Panc1 (cell line): ENCODE data around the gene MAP3K20.

Experiments
- POLR2AphosphoS5 ChIP-seq: IDR thresholded peaks from 2 replicates; pipeline ENCODE4 v1.6.1; 2012; ENCODE audit warnings: mild to moderate bottlenecking, low read depth, low read length, moderate library complexity
- SIN3A ChIP-seq: IDR thresholded peaks from 2 replicates; pipeline ENCODE4 v1.6.1; 2012; ENCODE audit warnings: low read depth, mild to moderate bottlenecking, low read length, moderate library complexity, borderline replicate concordance; ENCODE audit not compliant: insufficient read depth
- TCF7L2 ChIP-seq: IDR thresholded peaks from 2 replicates; pipeline ENCODE4 v1.6.1; 2011; ENCODE audit warnings: mild to moderate bottlenecking, low read depth, low read length, inconsistent platforms
- TF ChIP-seq, protein P1 (sequence below): fragments of 450-650 bp; IDR thresholded peaks from 2 replicates; pipeline ENCODE4 v1.5.1; 2017; ENCODE audit warnings: mild to moderate bottlenecking
- TF ChIP-seq, protein P2 (sequence below), 2 experiments: IDR thresholded peaks; 2 replicates each; pipeline ENCODE4 v1.6.1; 2011 to 2012; ENCODE audit warnings: low read depth in 2 of 2, control low read depth in 1 of 2, low read length in 1 of 2, mild to moderate bottlenecking in 1 of 2, moderate library complexity in 1 of 2; ENCODE audit not compliant: insufficient read depth in 1 of 2

DNA sequence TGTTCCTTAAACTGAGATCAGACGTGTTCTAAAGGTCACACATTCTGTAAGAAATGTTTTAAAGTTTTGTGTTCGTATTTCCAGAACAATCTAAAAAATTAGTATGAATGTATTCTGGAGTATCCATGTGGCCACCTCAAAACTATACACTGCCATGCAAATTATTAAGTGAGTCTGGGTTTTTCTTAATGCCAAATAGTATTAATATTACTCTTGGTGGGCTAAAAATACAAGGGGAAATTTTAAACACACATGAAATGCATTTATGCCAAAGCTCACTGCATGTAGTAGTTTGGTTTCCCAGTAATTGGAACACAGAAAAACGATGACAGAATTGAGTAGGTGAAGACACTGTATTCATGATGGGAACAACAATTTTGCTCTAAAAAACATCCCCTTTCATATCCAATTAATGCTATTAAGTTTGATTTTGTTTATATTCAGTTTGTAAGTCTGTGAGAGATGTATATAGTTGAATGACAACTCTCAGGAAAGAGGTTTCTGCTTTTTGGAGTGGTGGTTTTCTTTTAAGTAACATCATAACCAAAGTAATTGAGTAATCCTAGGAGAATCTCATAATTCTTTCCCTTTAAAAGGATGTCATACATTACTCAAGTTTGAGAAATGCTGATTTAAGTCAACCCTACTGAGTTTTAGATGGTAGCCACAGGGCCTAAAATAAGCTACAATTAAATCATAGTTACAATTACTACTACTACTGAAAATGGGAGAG is 203.3 kb downstream of the MAP3K20 start:
- TF ChIP-seq, protein P1, sequence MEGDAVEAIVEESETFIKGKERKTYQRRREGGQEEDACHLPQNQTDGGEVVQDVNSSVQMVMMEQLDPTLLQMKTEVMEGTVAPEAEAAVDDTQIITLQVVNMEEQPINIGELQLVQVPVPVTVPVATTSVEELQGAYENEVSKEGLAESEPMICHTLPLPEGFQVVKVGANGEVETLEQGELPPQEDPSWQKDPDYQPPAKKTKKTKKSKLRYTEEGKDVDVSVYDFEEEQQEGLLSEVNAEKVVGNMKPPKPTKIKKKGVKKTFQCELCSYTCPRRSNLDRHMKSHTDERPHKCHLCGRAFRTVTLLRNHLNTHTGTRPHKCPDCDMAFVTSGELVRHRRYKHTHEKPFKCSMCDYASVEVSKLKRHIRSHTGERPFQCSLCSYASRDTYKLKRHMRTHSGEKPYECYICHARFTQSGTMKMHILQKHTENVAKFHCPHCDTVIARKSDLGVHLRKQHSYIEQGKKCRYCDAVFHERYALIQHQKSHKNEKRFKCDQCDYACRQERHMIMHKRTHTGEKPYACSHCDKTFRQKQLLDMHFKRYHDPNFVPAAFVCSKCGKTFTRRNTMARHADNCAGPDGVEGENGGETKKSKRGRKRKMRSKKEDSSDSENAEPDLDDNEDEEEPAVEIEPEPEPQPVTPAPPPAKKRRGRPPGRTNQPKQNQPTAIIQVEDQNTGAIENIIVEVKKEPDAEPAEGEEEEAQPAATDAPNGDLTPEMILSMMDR: no peak
- TF ChIP-seq POLR2AphosphoS5 (no peak), TCF7L2 (no peak), SIN3A (no peak)
- TF ChIP-seq, protein P2, sequence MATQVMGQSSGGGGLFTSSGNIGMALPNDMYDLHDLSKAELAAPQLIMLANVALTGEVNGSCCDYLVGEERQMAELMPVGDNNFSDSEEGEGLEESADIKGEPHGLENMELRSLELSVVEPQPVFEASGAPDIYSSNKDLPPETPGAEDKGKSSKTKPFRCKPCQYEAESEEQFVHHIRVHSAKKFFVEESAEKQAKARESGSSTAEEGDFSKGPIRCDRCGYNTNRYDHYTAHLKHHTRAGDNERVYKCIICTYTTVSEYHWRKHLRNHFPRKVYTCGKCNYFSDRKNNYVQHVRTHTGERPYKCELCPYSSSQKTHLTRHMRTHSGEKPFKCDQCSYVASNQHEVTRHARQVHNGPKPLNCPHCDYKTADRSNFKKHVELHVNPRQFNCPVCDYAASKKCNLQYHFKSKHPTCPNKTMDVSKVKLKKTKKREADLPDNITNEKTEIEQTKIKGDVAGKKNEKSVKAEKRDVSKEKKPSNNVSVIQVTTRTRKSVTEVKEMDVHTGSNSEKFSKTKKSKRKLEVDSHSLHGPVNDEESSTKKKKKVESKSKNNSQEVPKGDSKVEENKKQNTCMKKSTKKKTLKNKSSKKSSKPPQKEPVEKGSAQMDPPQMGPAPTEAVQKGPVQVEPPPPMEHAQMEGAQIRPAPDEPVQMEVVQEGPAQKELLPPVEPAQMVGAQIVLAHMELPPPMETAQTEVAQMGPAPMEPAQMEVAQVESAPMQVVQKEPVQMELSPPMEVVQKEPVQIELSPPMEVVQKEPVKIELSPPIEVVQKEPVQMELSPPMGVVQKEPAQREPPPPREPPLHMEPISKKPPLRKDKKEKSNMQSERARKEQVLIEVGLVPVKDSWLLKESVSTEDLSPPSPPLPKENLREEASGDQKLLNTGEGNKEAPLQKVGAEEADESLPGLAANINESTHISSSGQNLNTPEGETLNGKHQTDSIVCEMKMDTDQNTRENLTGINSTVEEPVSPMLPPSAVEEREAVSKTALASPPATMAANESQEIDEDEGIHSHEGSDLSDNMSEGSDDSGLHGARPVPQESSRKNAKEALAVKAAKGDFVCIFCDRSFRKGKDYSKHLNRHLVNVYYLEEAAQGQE (IDR thresholded peaks at IDR 0.05; ENCODE audit: insufficient read depth in 1 of 2, low read depth in 2 of 2, low read length in 1 of 2): no peak
